Neural progenitor cell (in vitro differentiated cells): ENCODE measurements around the gene PRKD1. TPM values are rescaled to one million over a fixed set of nuclear protein-coding genes. Genes with fewer than 3 reads are reported as not detected.

Experiments used
- DNase-seq: peaks from one replicate; pipeline ENCODE4 v3.0.0-alpha.2; 2016; ENCODE audit warnings: low spot score
- H2AFZ ChIP-seq: fragments of 200-600 bp; sonication (generic); replicated peaks from 2 replicates; pipeline ENCODE4 v1.6.1; 2016; ENCODE audit warnings: antibody characterized with exemption
- H3F3A ChIP-seq: fragments of 200-600 bp; sonication (generic); 2 replicates; pipeline ENCODE4 v1.6.1; 2016; ENCODE audit warnings: antibody characterized with exemption, low read depth
- H3K27ac ChIP-seq: fragments of 200-600 bp; sonication (generic); 2 replicates; pipeline ENCODE4 v1.5.1; 2016; ENCODE audit warnings: mild to moderate bottlenecking
- H3K27me3 ChIP-seq: fragments of 200-600 bp; sonication (generic); 2 replicates; pipeline ENCODE4 v1.6.1; 2016; ENCODE audit warnings: mild to moderate bottlenecking, moderate library complexity
- H3K36me3 ChIP-seq: fragments of 200-600 bp; sonication (generic); 2 replicates; pipeline ENCODE4 v1.5.1; 2016
- H3K4me1 ChIP-seq: fragments of 200-600 bp; sonication (generic); 2 replicates; pipeline ENCODE4 v1.6.1; 2016; ENCODE audit warnings: mixed run types
- H3K4me2 ChIP-seq: fragments of 200-600 bp; sonication (generic); 2 replicates; pipeline ENCODE4 v1.6.1; 2016
- H3K4me3 ChIP-seq: fragments of 200-600 bp; sonication (generic); 2 replicates; pipeline ENCODE4 v1.5.1; 2016
- H3K79me2 ChIP-seq: fragments of 200-600 bp; sonication (generic); 2 replicates; pipeline ENCODE4 v1.6.1; 2016; ENCODE audit warnings: low read depth
- H3K9ac ChIP-seq: fragments of 200-600 bp; sonication (generic); 2 replicates; pipeline ENCODE4 v1.6.1; 2016
- H3K9me3 ChIP-seq: fragments of 200-600 bp; sonication (generic); 2 replicates; pipeline ENCODE4 v1.5.1; 2016; ENCODE audit warnings: low read depth
- H4K20me1 ChIP-seq: fragments of 200-600 bp; sonication (generic); 2 replicates; pipeline ENCODE4 v1.6.1; 2016; ENCODE audit warnings: low read depth
- H3K27ac Mint-ChIP-seq: 3 replicates; pipeline ENCODE4 v1.8.0; 2021; ENCODE audit warnings: mixed read lengths
- H3K27me3 Mint-ChIP-seq: 2 replicates; pipeline ENCODE4 v1.8.0; 2022; ENCODE audit warnings: low read depth, mild to moderate bottlenecking, inconsistent platforms, moderate library complexity, mixed read lengths; ENCODE audit not compliant: insufficient read depth
- H3K36me3 Mint-ChIP-seq: 3 replicates; pipeline ENCODE4 v1.8.0; 2021; ENCODE audit warnings: mixed read lengths
- H3K4me1 Mint-ChIP-seq: 3 replicates; pipeline ENCODE4 v1.8.0; 2021; ENCODE audit warnings: mixed read lengths
- H3K4me3 Mint-ChIP-seq: 3 replicates; pipeline ENCODE4 v1.8.0; 2021; ENCODE audit warnings: mild to moderate bottlenecking, moderate library complexity, mixed read lengths
- H3K9me3 Mint-ChIP-seq: 3 replicates; pipeline ENCODE4 v1.8.0; 2020; ENCODE audit warnings: mixed read lengths
- CTCF ChIP-seq: fragments of 200-600 bp; sonication (generic); IDR thresholded peaks from 2 replicates; pipeline ENCODE4 v1.5.1; 2017; ENCODE audit warnings: antibody characterized with exemption, mild to moderate bottlenecking
- EZH2 ChIP-seq: fragments of 200-600 bp; sonication (generic); IDR thresholded peaks from 2 replicates; pipeline ENCODE4 v1.6.1; 2017; ENCODE audit warnings: antibody characterized with exemption, mild to moderate bottlenecking, moderate library complexity
- EZH2phosphoT487 ChIP-seq: fragments of 200-600 bp; sonication (generic); IDR thresholded peaks from 2 replicates; pipeline ENCODE4 v1.6.1; 2017; ENCODE audit warnings: antibody characterized with exemption
- total RNA-seq: library from RNA; depleted of rRNA; stranded (reverse); fragments of >200 nt; gene quantifications from 2 replicates; pipeline ENCODE4 v1.2.3, GENCODE V29; 2015; ENCODE audit warnings: low replicate concordance

The PRKD1 gene
- total RNA-seq, 1 donor from 2014 or later = 8.7 TPM

- H3K9me3 ChIP-seq = no peaks in the 10 kb centered on the region
- no peak overlapping the region for H3K27ac ChIP-seq
- Mint-ChIP-seq H3K36me3 (peaks cover 2% of the 10 kb centered on the region), H3K4me1 (no peaks in the 10 kb centered on the region), H3K27me3 (no peaks in the 10 kb centered on the region), H3K4me3 (no peak overlapping the region), H3K27ac (no peak overlapping the region), H3K9me3 (no peaks in the 10 kb centered on the region)
- no peaks in the 10 kb centered on the region for H3K79me2 ChIP-seq
- no peaks in the 10 kb centered on the region for H4K20me1 ChIP-seq
- no peak for TF ChIP-seq CTCF
- no peak for TF ChIP-seq EZH2phosphoT487
- no peak for TF ChIP-seq EZH2
- no peaks in the 10 kb centered on the region for H3K36me3 ChIP-seq
- no peak overlapping the region for H2AFZ ChIP-seq
- H3K9ac ChIP-seq = no peak overlapping the region
- no peak for DNase-seq
- no peak overlapping the region for H3K4me2 ChIP-seq
- H3K27me3 ChIP-seq = no peaks in the 10 kb centered on the region
- no peak overlapping the region for H3K4me3 ChIP-seq
- H3F3A ChIP-seq = no peaks in the 10 kb centered on the region
- no peaks in the 10 kb centered on the region for H3K4me1 ChIP-seq
Observed at GRCh38 chr14:29804481-29805266, 123.0 kb downstream of the PRKD1 start.

- no peaks in the 10 kb centered on the region for H3K27me3 ChIP-seq
- peaks cover 3% of the 10 kb centered on the region for H3K4me1 Mint-ChIP-seq
- no peak for DNase-seq
- H3K4me3 Mint-ChIP-seq = no peak overlapping the region
- peaks cover 9% of the 10 kb centered on the region for H3K4me1 ChIP-seq
- H3K9me3 ChIP-seq = no peaks in the 10 kb centered on the region
- H3K27ac ChIP-seq = no peak overlapping the region
- no peak overlapping the region for H3K4me2 ChIP-seq
- TF ChIP-seq CTCF (no peak), EZH2phosphoT487 (no peak), EZH2 (no peak)
- no peak overlapping the region for H3K9ac ChIP-seq
- no peaks in the 10 kb centered on the region for H3K79me2 ChIP-seq
- H3F3A ChIP-seq = no peaks in the 10 kb centered on the region
- H3K36me3 Mint-ChIP-seq = peaks cover under 1% of the 10 kb centered on the region
- no peaks in the 10 kb centered on the region for H3K9me3 Mint-ChIP-seq
- H3K27ac Mint-ChIP-seq = no peak overlapping the region
- H2AFZ ChIP-seq = no peak overlapping the region
- no peaks in the 10 kb centered on the region for H4K20me1 ChIP-seq
- H3K27me3 Mint-ChIP-seq = no peaks in the 10 kb centered on the region
- H3K36me3 ChIP-seq = no peaks in the 10 kb centered on the region
- no peak overlapping the region for H3K4me3 ChIP-seq
Observed at GRCh38 chr14:29803045-29803444, 124.6 kb downstream of the PRKD1 start.

- Histone ChIP-seq H3K79me2 (no peaks in the 10 kb centered on the region), H3K27me3 (no peaks in the 10 kb centered on the region), H3K4me2 (no peak overlapping the region), H3F3A (no peaks in the 10 kb centered on the region), H3K9me3 (no peaks in the 10 kb centered on the region), H2AFZ (no peak overlapping the region), H4K20me1 (no peaks in the 10 kb centered on the region), H3K9ac (no peak overlapping the region), H3K36me3 (no peaks in the 10 kb centered on the region), H3K4me1 (peaks cover 9% of the 10 kb centered on the region), H3K27ac (no peak overlapping the region), H3K4me3 (no peak overlapping the region)
- Mint-ChIP-seq H3K4me1 (peaks cover 3% of the 10 kb centered on the region), H3K27me3 (no peaks in the 10 kb centered on the region), H3K9me3 (no peaks in the 10 kb centered on the region), H3K4me3 (no peak overlapping the region), H3K36me3 (no peaks in the 10 kb centered on the region), H3K27ac (no peak overlapping the region)
- TF ChIP-seq CTCF (no peak), EZH2phosphoT487 (no peak), EZH2 (no peak)
- no peak for DNase-seq
Observed at GRCh38 chr14:29802211-29802610, 125.4 kb downstream of the PRKD1 start.
